Activated CD8-positive, alpha-beta memory T cell treated with anti-CD3 and anti-CD28 coated beads for 48 hours (primary cell): ENCODE data around the gene HSF5.

Experiments
- DNase-seq, 3 experiments: peaks; one replicate each; pipeline ENCODE4 v3.0.0-alpha.2; 2020; ENCODE audit warnings: low read depth in 2 of 3, low spot score in 2 of 3

Gene HSF5

GRCh38 chr17:58388302-58389190 is 99.7 kb downstream of the HSF5 start:
- DNase-seq, result no peak

- DNase-seq, result no peak
Measured at GRCh38 chr17:58387834-58388233, 100.4 kb downstream of the HSF5 start.

- DNase-seq, result no peak
Measured at GRCh38 chr17:58386708-58387107, 101.5 kb downstream of the HSF5 start.

GRCh38 chr17:58385359-58385899 is 102.8 kb downstream of the HSF5 start:
- DNase-seq, result no peak

GRCh38 chr17:58384897-58385296 is 103.3 kb downstream of the HSF5 start:
- DNase-seq, result no peak

GRCh38 chr17:58383892-58384462 is 104.2 kb downstream of the HSF5 start:
- DNase-seq, result no peak

GRCh38 chr17:58382872-58383242 is 105.4 kb downstream of the HSF5 start:
- DNase-seq, result no peak

- no peak for DNase-seq
Measured at GRCh38 chr17:58382108-58382871, 105.9 kb downstream of the HSF5 start.

GRCh38 chr17:58381124-58382035 is 106.8 kb downstream of the HSF5 start:
- DNase-seq, result no peak

- DNase-seq, result no peak
Measured at GRCh38 chr17:58380207-58381123, 107.7 kb downstream of the HSF5 start.

- no peak for DNase-seq
Measured at GRCh38 chr17:58379511-58379824, 108.7 kb downstream of the HSF5 start.

GRCh38 chr17:58378733-58379510 is 109.3 kb downstream of the HSF5 start:
- DNase-seq, result no peak

- no peak for DNase-seq
Measured at GRCh38 chr17:58377661-58378060, 110.5 kb downstream of the HSF5 start.

GRCh38 chr17:58377093-58377601 is 111.1 kb downstream of the HSF5 start:
- DNase-seq, result no peak

GRCh38 chr17:58376472-58377000 is 111.7 kb downstream of the HSF5 start:
- DNase-seq, result no peak

- no peak for DNase-seq
Measured at GRCh38 chr17:58375811-58376210, 112.4 kb downstream of the HSF5 start.

- no peak for DNase-seq
Measured at GRCh38 chr17:58375256-58375655, 113.0 kb downstream of the HSF5 start.

- no peak for DNase-seq
Measured at GRCh38 chr17:58373923-58374322, 114.3 kb downstream of the HSF5 start.

GRCh38 chr17:58373003-58373402 is 115.2 kb downstream of the HSF5 start:
- no peak for DNase-seq
